ENCODE measurements around the gene MRPL38.

DNA sequence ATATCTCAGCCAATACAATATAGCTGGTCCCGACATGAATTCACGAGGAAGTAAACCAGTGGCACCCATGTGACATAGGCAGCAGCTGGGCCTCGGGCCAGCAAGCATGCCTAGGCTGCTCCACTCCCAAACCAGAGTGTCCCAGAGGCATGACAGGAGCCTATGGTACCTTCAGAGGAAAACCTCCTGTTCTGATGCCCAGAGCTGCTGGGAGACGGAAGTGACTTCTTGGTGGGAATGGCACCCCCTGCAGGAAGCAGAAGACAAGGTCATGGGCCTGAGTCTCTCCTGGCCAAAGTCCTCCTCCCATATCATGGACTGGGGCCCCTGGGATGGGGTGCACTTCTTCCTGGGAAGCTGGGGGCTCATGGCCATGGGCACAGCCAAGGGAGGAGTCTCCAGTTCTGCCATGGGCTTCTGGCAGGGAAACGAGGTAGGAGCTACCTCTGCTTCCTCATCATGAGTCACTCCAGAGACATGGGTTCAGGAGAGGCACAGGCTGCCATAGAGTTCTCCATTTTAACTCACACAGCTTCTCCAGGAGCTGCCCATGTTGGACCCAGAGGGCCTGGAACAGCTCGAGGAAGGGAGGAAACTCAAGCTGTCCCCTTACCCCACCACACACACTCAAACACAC lies 22.7 kb upstream of the MRPL38 start:
- TF ChIP-seq EP300 (IDR thresholded peaks at IDR 0.05; ENCODE audit: borderline replicate concordance), result no peak
- TF ChIP-seq NFIC (IDR thresholded peaks at IDR 0.05), result no peak
